ENCODE measurements around the gene ABCA10. TPM values are rescaled to one million over a fixed set of nuclear protein-coding genes. Genes with fewer than 3 reads are reported as not detected.
A peak's percentile ranks its signal among the peaks of the same experiment; 100 is the strongest.

The ABCA10 gene
- total RNA-seq, 6 donors from 2014 or later = 1.8 to 29.3 (median 5.1) TPM

- WGBS, 2 donors = 92 to 96% methylated on average over 2 of the region's 2 CpGs
- no peaks in the 10 kb centered on the region for H3K27me3 ChIP-seq
- H3K4me3 ChIP-seq = no peak overlapping the region
- TF ChIP-seq EP300 (IDR thresholded peaks at IDR 0.05) = no peak
- TF ChIP-seq POLR2A (IDR thresholded peaks at IDR 0.05) = no peak
- TF ChIP-seq POLR2AphosphoS5 (IDR thresholded peaks at IDR 0.05) = no peak
- TF ChIP-seq CTCF (IDR thresholded peaks at IDR 0.05) = no peak
- ATAC-seq (ENCODE audit: low FRiP score in 2 of 2) (no peak), DNase-seq (no peak)
- peak overlapping the region in 1 of 4 donors; percentile 30 for H3K27ac ChIP-seq
- no peaks in the 10 kb centered on the region for H3K9me3 ChIP-seq
- H3K36me3 ChIP-seq = no peaks in the 10 kb centered on the region
- H3K4me1 ChIP-seq = peaks cover 0 to 18% (median 3%) of the 10 kb centered on the region in 4 donors
These were observed 84.0 kb downstream of the ABCA10 start for GRCh38 chr17:69144331-69145255.

- 88 to 92% methylated on average over 3 of the region's 3 CpGs for WGBS, 2 donors
- no peaks in the 10 kb centered on the region for H3K36me3 ChIP-seq
These were observed 84.9 kb downstream of the ABCA10 start for GRCh38 chr17:69143683-69144231.

GRCh38 chr17:69143151-69143550 is 85.5 kb downstream of the ABCA10 start:
- H3K27me3 ChIP-seq = no peaks in the 10 kb centered on the region
- no peak overlapping the region for H3K4me3 ChIP-seq
- DNase-seq (no peak), ATAC-seq (ENCODE audit: low FRiP score in 2 of 2) (no peak)
- no peaks in the 10 kb centered on the region for H3K9me3 ChIP-seq
- H3K36me3 ChIP-seq = no peaks in the 10 kb centered on the region
- TF ChIP-seq EP300 (IDR thresholded peaks at IDR 0.05) (no peak), CTCF (IDR thresholded peaks at IDR 0.05) (no peak), POLR2AphosphoS5 (IDR thresholded peaks at IDR 0.05) (no peak), POLR2A (IDR thresholded peaks at IDR 0.05) (no peak)
- H3K27ac ChIP-seq = no peak overlapping the region
- peaks cover 0 to 18% (median 3%) of the 10 kb centered on the region in 4 donors for H3K4me1 ChIP-seq
- WGBS, 2 donors = 67% methylated on average over 1 of the region's 1 CpG

More at GRCh38 chr17:69143683-69144231, 84.9 kb downstream of the ABCA10 start:
- Histone ChIP-seq H3K4me1 (peaks cover 0 to 18% (median 3%) of the 10 kb centered on the region in 4 donors), H3K4me3 (no peak overlapping the region), H3K9me3 (no peaks in the 10 kb centered on the region), H3K27me3 (no peaks in the 10 kb centered on the region), H3K27ac (no peak overlapping the region)
- ATAC-seq (ENCODE audit: low FRiP score in 2 of 2) = no peak
- TF ChIP-seq EP300 (IDR thresholded peaks at IDR 0.05) (no peak), POLR2A (IDR thresholded peaks at IDR 0.05) (no peak), POLR2AphosphoS5 (IDR thresholded peaks at IDR 0.05) (no peak), CTCF (IDR thresholded peaks at IDR 0.05) (no peak)
- no peak for DNase-seq

- ATAC-seq (ENCODE audit: low FRiP score in 2 of 2) (peak in 1 of 2 donors; percentile 79), DNase-seq (no peak)
- Histone ChIP-seq H3K4me1 (peaks cover 0 to 18% (median 3%) of the 10 kb centered on the region in 4 donors), H3K4me3 (peak overlapping the region in 2 of 4 donors; percentile 19 to 29), H3K27me3 (no peaks in the 10 kb centered on the region), H3K27ac (peak overlapping the region in 2 of 4 donors; percentile 4 to 21), H3K9me3 (no peaks in the 10 kb centered on the region), H3K36me3 (no peaks in the 10 kb centered on the region)
- 50 to 51% methylated on average over 3 of the region's 3 CpGs for WGBS, 2 donors
- no peak for TF ChIP-seq CTCF (IDR thresholded peaks at IDR 0.05)
- no peak for TF ChIP-seq EP300 (IDR thresholded peaks at IDR 0.05)
- no peak for TF ChIP-seq POLR2A (IDR thresholded peaks at IDR 0.05)
- TF ChIP-seq POLR2AphosphoS5 (IDR thresholded peaks at IDR 0.05) = no peak
These were observed 86.3 kb downstream of the ABCA10 start for GRCh38 chr17:69142175-69142802.
